Osteoblast (primary cell): ENCODE measurements around the gene ZNF148. TPM values are rescaled to one million over a fixed set of nuclear protein-coding genes. Genes with fewer than 3 reads are reported as not detected.
"Not testable (repeated sequence)": the region's sequence is repeated elsewhere in the genome, so short reads cannot be mapped to it uniquely, and the experiment has no call there.

Source experiments
- DNase-seq: peaks from one replicate; pipeline ENCODE4 v3.0.0; 2011; ENCODE audit warnings: low spot score, mixed read lengths; ENCODE audit not compliant: insufficient read length; ENCODE audit errors: missing footprints
- H2AFZ ChIP-seq: 2 replicates; pipeline ENCODE4 v1.6.0; 2011; ENCODE audit warnings: mild to moderate bottlenecking, low read length
- H3K27ac ChIP-seq: 2 replicates; pipeline ENCODE4 v1.5.1; 2011; ENCODE audit warnings: mild to moderate bottlenecking, low read depth, low read length, moderate library complexity
- H3K27me3 ChIP-seq: 2 replicates; pipeline ENCODE4 v1.6.0; 2012; ENCODE audit warnings: mild to moderate bottlenecking, control low read depth, inconsistent platforms, low read length, moderate library complexity; ENCODE audit not compliant: insufficient read depth
- H3K36me3 ChIP-seq: 2 replicates; pipeline ENCODE4 v1.5.1; 2011; ENCODE audit warnings: mild to moderate bottlenecking, low read length, control low read depth, moderate library complexity; ENCODE audit not compliant: insufficient read depth
- H3K4me1 ChIP-seq: 2 replicates; pipeline ENCODE4 v1.5.1; 2011; ENCODE audit warnings: mild to moderate bottlenecking, low read length, control low read depth, moderate library complexity; ENCODE audit not compliant: insufficient read depth
- H3K4me2 ChIP-seq: 2 replicates; pipeline ENCODE4 v1.6.0; 2011; ENCODE audit warnings: mild to moderate bottlenecking, low read length; ENCODE audit not compliant: insufficient read depth
- H3K4me3 ChIP-seq: fragments of 200-600 bp; sonication (generic); 3 replicates; pipeline ENCODE4 v1.5.1; 2012; ENCODE audit warnings: mild to moderate bottlenecking, low read length, inconsistent platforms; ENCODE audit not compliant: insufficient read depth
- H3K79me2 ChIP-seq: 2 replicates; pipeline ENCODE4 v1.6.0; 2012; ENCODE audit warnings: mild to moderate bottlenecking, low read length, control low read depth, inconsistent platforms; ENCODE audit not compliant: insufficient read depth
- H3K9me3 ChIP-seq: 2 replicates; pipeline ENCODE4 v1.5.1; 2011; ENCODE audit warnings: low read depth, low read length, control low read depth
- H4K20me1 ChIP-seq: 2 replicates; pipeline ENCODE4 v1.6.0; 2012; ENCODE audit warnings: mild to moderate bottlenecking, low read length, control low read depth; ENCODE audit not compliant: insufficient read depth
- total RNA-seq: library from RNA; depleted of rRNA; stranded (reverse); fragments of >200 nt; gene quantifications from 2 replicates; pipeline ENCODE4 v1.2.3, GENCODE V29; 2012
- TF ChIP-seq, protein P1 (sequence below): IDR thresholded peaks from 2 replicates; pipeline ENCODE4 v1.5.1; 2011; ENCODE audit warnings: mild to moderate bottlenecking, low read depth, low read length, moderate library complexity; ENCODE audit errors: extremely low read depth

ZNF148 gene
- total RNA-seq, 1 donor: 38.4 TPM

DNA sequence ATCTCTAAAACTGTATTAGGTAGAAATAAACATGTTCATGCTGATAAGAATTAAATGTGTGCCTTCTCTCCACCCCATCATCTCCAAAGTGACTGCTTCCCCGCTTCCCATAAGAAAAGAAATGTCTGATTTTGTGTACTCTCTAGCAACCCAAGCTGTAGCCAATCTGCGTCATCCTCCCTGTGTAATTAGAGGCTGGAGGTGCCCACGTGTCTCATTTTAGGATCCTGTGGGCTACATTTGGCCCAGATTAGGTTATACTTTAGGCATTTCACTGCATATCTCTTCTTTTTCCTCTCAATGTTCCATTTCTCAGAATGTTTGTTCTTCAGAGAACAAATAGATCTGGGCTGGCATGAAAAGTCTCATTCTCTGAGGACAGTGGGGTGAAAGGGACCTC is 19.3 kb upstream of the ZNF148 start:
- H3K27me3 ChIP-seq: no peaks in the 10 kb centered on the region
- no peak for DNase-seq
- peak overlapping the region; percentile 92 for H2AFZ ChIP-seq
- peak overlapping the region; percentile 77 for H3K27ac ChIP-seq
- no peaks in the 10 kb centered on the region for H3K79me2 ChIP-seq
- H3K4me2 ChIP-seq: peak overlapping the region; percentile 63
- peaks cover 9% of the 10 kb centered on the region for H3K4me1 ChIP-seq
- H3K36me3 ChIP-seq: no peaks in the 10 kb centered on the region
- TF ChIP-seq, protein P1, sequence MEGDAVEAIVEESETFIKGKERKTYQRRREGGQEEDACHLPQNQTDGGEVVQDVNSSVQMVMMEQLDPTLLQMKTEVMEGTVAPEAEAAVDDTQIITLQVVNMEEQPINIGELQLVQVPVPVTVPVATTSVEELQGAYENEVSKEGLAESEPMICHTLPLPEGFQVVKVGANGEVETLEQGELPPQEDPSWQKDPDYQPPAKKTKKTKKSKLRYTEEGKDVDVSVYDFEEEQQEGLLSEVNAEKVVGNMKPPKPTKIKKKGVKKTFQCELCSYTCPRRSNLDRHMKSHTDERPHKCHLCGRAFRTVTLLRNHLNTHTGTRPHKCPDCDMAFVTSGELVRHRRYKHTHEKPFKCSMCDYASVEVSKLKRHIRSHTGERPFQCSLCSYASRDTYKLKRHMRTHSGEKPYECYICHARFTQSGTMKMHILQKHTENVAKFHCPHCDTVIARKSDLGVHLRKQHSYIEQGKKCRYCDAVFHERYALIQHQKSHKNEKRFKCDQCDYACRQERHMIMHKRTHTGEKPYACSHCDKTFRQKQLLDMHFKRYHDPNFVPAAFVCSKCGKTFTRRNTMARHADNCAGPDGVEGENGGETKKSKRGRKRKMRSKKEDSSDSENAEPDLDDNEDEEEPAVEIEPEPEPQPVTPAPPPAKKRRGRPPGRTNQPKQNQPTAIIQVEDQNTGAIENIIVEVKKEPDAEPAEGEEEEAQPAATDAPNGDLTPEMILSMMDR: no peak
- H3K9me3 ChIP-seq: no peaks in the 10 kb centered on the region
- no peaks in the 10 kb centered on the region for H4K20me1 ChIP-seq
- H3K4me3 ChIP-seq: peak overlapping the region; percentile 22

DNA sequence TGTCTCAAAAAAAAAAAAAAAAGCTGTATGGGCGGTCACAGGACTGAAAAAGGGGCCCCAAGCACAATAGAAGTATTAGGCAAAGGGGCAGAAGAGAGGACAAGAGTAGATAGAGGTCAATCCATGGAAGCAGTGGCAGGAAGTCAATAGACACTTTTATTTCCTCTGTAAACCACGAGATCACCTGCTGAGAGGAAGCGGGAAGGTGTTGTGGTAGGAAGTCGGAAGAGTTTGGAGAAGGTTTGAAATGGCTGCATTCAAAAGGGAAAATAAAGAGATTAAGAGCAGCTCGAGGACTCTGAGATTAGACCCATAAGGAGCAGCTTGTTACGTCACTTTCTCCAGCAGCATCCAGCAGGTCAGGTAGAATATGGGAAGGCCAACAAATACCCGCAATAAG is 14.2 kb upstream of the ZNF148 start:
- TF ChIP-seq, protein P1: no peak
- H2AFZ ChIP-seq: no peak overlapping the region
- no peak overlapping the region for H3K27ac ChIP-seq
- no peak for DNase-seq
- no peaks in the 10 kb centered on the region for H4K20me1 ChIP-seq
- H3K4me1 ChIP-seq: peaks cover 13% of the 10 kb centered on the region
- H3K4me3 ChIP-seq: no peak overlapping the region
- H3K79me2 ChIP-seq: no peaks in the 10 kb centered on the region
- H3K27me3 ChIP-seq: no peaks in the 10 kb centered on the region
- H3K9me3 ChIP-seq: no peaks in the 10 kb centered on the region
- no peak overlapping the region for H3K4me2 ChIP-seq
- no peaks in the 10 kb centered on the region for H3K36me3 ChIP-seq

DNA sequence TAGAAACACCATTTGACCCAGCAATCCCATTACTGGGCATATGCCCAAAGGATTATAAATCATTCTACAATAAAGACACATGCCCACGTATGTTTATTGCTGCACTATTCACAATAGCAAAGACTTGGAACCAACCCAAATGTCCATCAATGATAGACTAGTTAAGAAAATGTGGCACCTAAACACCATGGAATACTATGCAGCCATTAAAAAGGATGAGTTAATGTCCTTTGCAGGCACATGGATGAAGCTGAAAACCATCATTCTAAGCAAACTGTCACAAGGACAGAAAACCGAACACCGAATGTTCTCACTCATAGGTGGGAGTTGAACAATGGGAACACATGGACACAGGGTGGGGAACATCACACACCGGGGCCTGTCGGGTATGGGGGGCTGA is 13.2 kb upstream of the ZNF148 start:
- H3K27me3 ChIP-seq, H3K4me3 ChIP-seq, H2AFZ ChIP-seq, DNase-seq, H3K9me3 ChIP-seq, H3K27ac ChIP-seq, H3K79me2 ChIP-seq, H3K36me3 ChIP-seq, H3K4me2 ChIP-seq, H4K20me1 ChIP-seq: not testable (repeated sequence)
- peaks cover 13% of the 10 kb centered on the region for H3K4me1 ChIP-seq

DNA sequence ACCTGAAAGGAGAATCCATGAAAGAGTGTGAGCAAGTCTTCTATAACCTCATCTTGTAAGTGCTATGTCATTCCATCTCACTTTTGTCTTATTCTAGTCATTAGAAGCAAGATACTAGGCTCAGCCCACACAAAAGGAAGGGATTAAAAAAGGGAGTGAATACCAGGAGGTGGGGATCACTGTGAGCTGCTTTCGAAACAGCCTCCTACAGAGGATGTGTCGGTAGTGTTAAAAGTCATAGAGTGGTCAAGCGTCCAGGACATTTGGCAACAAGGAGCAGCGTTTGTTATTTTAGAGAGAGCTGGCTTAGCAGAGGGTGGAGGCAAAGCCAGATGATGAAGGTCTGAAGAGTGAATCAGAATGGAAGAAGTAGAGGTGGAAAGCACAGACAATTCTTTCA is 11.7 kb upstream of the ZNF148 start:
- no peaks in the 10 kb centered on the region for H3K9me3 ChIP-seq
- H3K27ac ChIP-seq: peak overlapping the region; percentile 71
- DNase-seq: no peak
- peaks cover 15% of the 10 kb centered on the region for H3K4me1 ChIP-seq
- H4K20me1 ChIP-seq: no peaks in the 10 kb centered on the region
- TF ChIP-seq, protein P1: no peak
- no peaks in the 10 kb centered on the region for H3K36me3 ChIP-seq
- no peak overlapping the region for H3K4me3 ChIP-seq
- H3K27me3 ChIP-seq: no peaks in the 10 kb centered on the region
- peak overlapping the region; percentile 69 for H2AFZ ChIP-seq
- peak overlapping the region; percentile 32 for H3K4me2 ChIP-seq
- H3K79me2 ChIP-seq: no peaks in the 10 kb centered on the region
